M059J (cell line): ENCODE data around the gene AP5S1. TPM values are rescaled to one million over a fixed set of nuclear protein-coding genes. Genes with fewer than 3 reads are reported as not detected.

Source experiments
- DNase-seq: peaks from one replicate; pipeline ENCODE4 v3.0.0-alpha.2; 2012; ENCODE audit warnings: low read depth
- total RNA-seq: library from RNA; depleted of rRNA; stranded (reverse); fragments of >200 nt; shearing (Covaris generic); gene quantifications from 2 replicates; pipeline ENCODE4 v1.2.3, GENCODE V29; 2014; rRNA removed

AP5S1 gene
- total RNA-seq, 1 experiment from 2014 or later = 41.4 TPM

DNA sequence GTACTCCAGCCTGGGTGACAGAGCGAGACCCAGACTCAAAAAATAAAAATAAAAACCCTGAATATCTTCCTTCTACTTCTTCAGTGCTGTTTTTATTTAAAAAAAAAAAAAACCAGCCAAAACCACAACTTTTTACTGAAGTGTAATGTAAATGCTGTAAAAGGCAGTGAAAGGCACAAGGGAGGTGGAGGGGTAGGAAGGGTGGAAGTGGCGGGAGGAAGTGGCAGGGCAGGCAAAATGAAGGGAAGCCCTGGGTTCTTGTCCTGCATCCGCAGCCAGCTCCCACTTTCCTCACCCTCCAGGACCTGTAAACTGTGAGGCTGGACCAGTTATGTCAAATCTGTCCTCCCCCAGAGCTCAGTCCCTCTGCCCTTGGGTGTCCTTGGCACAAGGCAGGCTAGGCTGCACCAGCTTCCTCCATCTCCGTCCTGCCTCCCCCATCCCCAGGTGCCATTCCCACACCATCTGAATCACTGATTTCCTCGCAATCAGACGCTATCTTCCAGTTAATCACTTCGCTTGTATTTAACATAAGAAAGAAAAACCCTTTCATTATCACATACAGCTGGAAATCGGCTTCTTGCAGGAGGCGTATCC, 55.1 kb downstream of the AP5S1 start:
- no peak for DNase-seq

DNA sequence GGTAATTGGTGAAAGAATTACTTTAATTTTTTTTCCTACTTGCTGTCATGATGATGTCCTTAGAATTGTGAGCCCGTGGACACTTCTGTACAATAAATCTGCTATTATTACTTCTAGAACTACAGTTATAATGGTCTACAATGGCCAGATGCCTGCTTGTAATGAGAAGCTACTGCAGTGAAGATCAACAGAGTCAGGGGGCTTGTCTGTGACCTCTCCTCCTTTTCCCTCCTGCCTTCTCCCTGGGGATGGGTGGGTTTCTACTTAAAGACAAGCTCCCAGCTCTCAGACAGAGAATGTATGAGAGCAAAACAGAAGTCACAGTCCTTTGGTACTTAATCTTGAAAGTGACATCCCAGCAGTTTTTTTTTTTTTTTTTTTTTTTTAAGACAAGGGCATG, 55.7 kb downstream of the AP5S1 start:
- DNase-seq = no peak

DNA sequence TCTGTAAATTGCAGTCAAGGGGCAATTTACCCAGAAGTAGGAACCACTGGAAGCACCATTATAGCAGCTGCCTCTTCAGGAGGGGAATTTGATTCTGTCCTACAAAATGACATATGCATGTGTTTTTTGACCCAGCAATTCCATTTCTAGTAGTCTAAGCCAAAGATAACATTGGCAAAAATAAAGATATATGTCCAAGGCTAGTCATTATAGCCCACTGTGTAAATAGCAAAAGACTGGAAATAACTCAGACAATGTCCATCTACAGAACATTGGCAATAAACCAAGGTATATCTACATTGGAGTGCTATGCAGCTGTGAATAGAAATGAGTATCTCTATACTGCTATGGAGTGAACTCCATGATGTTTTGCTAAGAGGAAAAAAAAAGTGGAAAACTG, 56.3 kb downstream of the AP5S1 start:
- DNase-seq = no peak

Other genes starting within 250 kb of the AP5S1 start
- not detected in 2 replicates for gene GFRA4, start 157.1 kb upstream of the AP5S1 start, total RNA-seq
- 0.15 and 0.25 TPM in 2 replicates for gene ADAM33, start 138.5 kb upstream of the AP5S1 start, total RNA-seq
- not detected in 2 replicates for gene SIGLEC1, start 107.9 kb upstream of the AP5S1 start, total RNA-seq
- gene HSPA12B, start 87.9 kb upstream of the AP5S1 start, total RNA-seq = 0.05 TPM in 1 of 2 replicates, not detected in the other
- gene ADISSP, start 52.8 kb upstream of the AP5S1 start, total RNA-seq = 26.8 and 39.1 TPM in 2 replicates
- gene SPEF1, start 39.1 kb upstream of the AP5S1 start, total RNA-seq = 0.27 and 0.34 TPM in 2 replicates
- gene CENPB, start 33.8 kb upstream of the AP5S1 start, total RNA-seq = 80.2 and 161 TPM in 2 replicates
- gene CDC25B, start 24.2 kb upstream of the AP5S1 start, total RNA-seq = 67.5 and 104 TPM in 2 replicates
- 20.8 and 39.5 TPM in 2 replicates for gene MAVS, start 26.3 kb downstream of the AP5S1 start, total RNA-seq
- gene PANK2, start 68.8 kb downstream of the AP5S1 start, total RNA-seq = 67.6 and 81.8 TPM in 2 replicates
- gene RNF24, start 195.0 kb downstream of the AP5S1 start, total RNA-seq = 21.3 and 41.6 TPM in 2 replicates